OCI-LY7 (cell line): Measurements from ENCODE around the gene AOPEP. TPM values are rescaled to one million over a fixed set of nuclear protein-coding genes. Genes with fewer than 3 reads are reported as not detected.

ENCODE experiments used
- BruUV-seq: library from RNA; stranded (reverse); fragments of 400-500 nt; replicated peaks from 2 replicates; lab custom pipeline; 2021; lab: Mats Ljungman, UMichigan
- CTCF ChIA-PET: fragments of 300-600 bp; sonication (Branson Sonifier 250); formaldehyde crosslinking; loops from one replicate; lab custom pipeline; 2022; ENCODE audit warnings: antibody characterized with exemption; ENCODE audit not compliant: unreplicated experiment; lab: Charles Lee
- POLR2A ChIA-PET: fragments of 300-600 bp; sonication (Branson Sonifier 250); formaldehyde crosslinking; loops from one replicate; lab custom pipeline; 2022; ENCODE audit warnings: antibody characterized with exemption; lab: Charles Lee
- DNase-seq: peaks from one replicate; pipeline ENCODE4 v3.0.0-alpha.2; 2015; ENCODE audit warnings: low spot score
- H2AFZ ChIP-seq: fragments of 200-600 bp; sonication (generic), shearing (Covaris generic); 2 replicates; pipeline ENCODE4 v1.6.1; 2014; ENCODE audit warnings: mild to moderate bottlenecking, antibody characterized with exemption, low read length, moderate library complexity
- H3K27ac ChIP-seq: fragments of 200-600 bp; sonication (generic); 2 replicates; pipeline ENCODE4 v1.5.1; 2014; ENCODE audit warnings: mixed run types, low read depth, mild to moderate bottlenecking, moderate library complexity, low read length, inconsistent platforms; ENCODE audit not compliant: poor library complexity, severe bottlenecking
- H3K36me3 ChIP-seq: fragments of 200-600 bp; sonication (generic); 2 replicates; pipeline ENCODE4 v1.6.1; 2014; ENCODE audit warnings: mild to moderate bottlenecking, antibody characterized with exemption, low read length, moderate library complexity, mixed read lengths; ENCODE audit not compliant: insufficient read depth
- H3K4me1 ChIP-seq: fragments of 200-600 bp; sonication (generic); 2 replicates; pipeline ENCODE4 v1.5.1; 2014; ENCODE audit warnings: mild to moderate bottlenecking, low read length; ENCODE audit not compliant: insufficient read depth, poor library complexity, severe bottlenecking
- H3K4me2 ChIP-seq: fragments of 200-600 bp; sonication (generic); 2 replicates; pipeline ENCODE4 v1.6.1; 2014; ENCODE audit warnings: mild to moderate bottlenecking, low read length
- H3K4me3 ChIP-seq: fragments of 200-600 bp; sonication (generic); 2 replicates; pipeline ENCODE4 v1.5.1; 2014; ENCODE audit warnings: mild to moderate bottlenecking, low read depth, low read length; ENCODE audit not compliant: poor library complexity, severe bottlenecking
- H3K79me2 ChIP-seq: fragments of 200-600 bp; sonication (generic); 2 replicates; pipeline ENCODE4 v1.6.1; 2016; ENCODE audit warnings: low read depth, mild to moderate bottlenecking, low read length, moderate library complexity, mixed read lengths; ENCODE audit not compliant: insufficient read depth
- H3K9me2 ChIP-seq: fragments of 200-600 bp; sonication (generic); 2 replicates; pipeline ENCODE4 v1.6.1; 2016; ENCODE audit warnings: mild to moderate bottlenecking, low read length, mixed read lengths; ENCODE audit not compliant: insufficient read depth
- H3K9me3 ChIP-seq: fragments of 200-600 bp; sonication (generic); 2 replicates; pipeline ENCODE4 v1.6.1; 2014; ENCODE audit warnings: mild to moderate bottlenecking, mixed run types, low read length, mixed read lengths
- H4K20me1 ChIP-seq: fragments of 200-600 bp; sonication (generic); 2 replicates; pipeline ENCODE4 v1.6.1; 2014; ENCODE audit warnings: mild to moderate bottlenecking, antibody characterized with exemption, low read length, moderate library complexity, mixed read lengths; ENCODE audit not compliant: insufficient read depth
- CTCF ChIP-seq: fragments of 200-600 bp; sonication (generic); conservative IDR thresholded peaks from 2 replicates; pipeline ENCODE4 v1.5.1; 2014; ENCODE audit warnings: mild to moderate bottlenecking, antibody characterized with exemption, low read length, moderate library complexity, mixed read lengths
- EZH2phosphoT487 ChIP-seq: fragments of 200-600 bp; sonication (generic); IDR thresholded peaks from 2 replicates; pipeline ENCODE4 v1.6.1; 2018; ENCODE audit warnings: low read depth, borderline replicate concordance, mild to moderate bottlenecking, mixed run types, antibody characterized with exemption, low read length, moderate library complexity, mixed read lengths
- intact Hi-C: fragments of 100-400 bp; cut with micrococcal nuclease; formaldehyde crosslinking; loops from one replicate; pipeline ENCODE4 v1.10.0; 2022; ENCODE audit not compliant: unreplicated experiment
- total RNA-seq, 2 experiments: library from RNA; depleted of rRNA in 1 of 2; stranded (reverse); fragments of >200 nt in 1 of 2; shearing (Covaris generic) in 1 of 2; gene quantifications; 2 replicates each; pipeline ENCODE4 v1.2.3, GENCODE V29; 2014 to 2022

AOPEP gene
- total RNA-seq, 2 experiments from 2014 or later: 17.3 to 24.3 TPM

GRCh38 chr9:95090023-95090791, 363.7 kb downstream of the AOPEP start:
- no TSS peak for BruUV-seq
- no peak for DNase-seq
- TF ChIP-seq CTCF: no peak
- TF ChIP-seq EZH2phosphoT487: no peak

GRCh38 chr9:95090871-95091577, 364.5 kb downstream of the AOPEP start:
- intact Hi-C loops: no loop called here
- no peak overlapping the region for H3K27ac ChIP-seq
- POLR2A ChIA-PET: no interaction called here

More at GRCh38 chr9:95090023-95090791, 363.7 kb downstream of the AOPEP start:
- no peaks in the 10 kb centered on the region for H4K20me1 ChIP-seq
- ChIA-PET CTCF (no interaction called here), POLR2A (no interaction called here)
- H3K4me1 ChIP-seq: no peaks in the 10 kb centered on the region
- no peak overlapping the region for H3K4me3 ChIP-seq
- H3K9me3 ChIP-seq: no peaks in the 10 kb centered on the region
- H3K4me2 ChIP-seq: no peak overlapping the region
- no peaks in the 10 kb centered on the region for H3K9me2 ChIP-seq
- H2AFZ ChIP-seq: no peak overlapping the region
- no peak overlapping the region for H3K27ac ChIP-seq
- intact Hi-C loops: no loop called here
- no peaks in the 10 kb centered on the region for H3K79me2 ChIP-seq
- H3K36me3 ChIP-seq: no peaks in the 10 kb centered on the region

More at GRCh38 chr9:95090871-95091577, 364.5 kb downstream of the AOPEP start:
- H3K79me2 ChIP-seq: no peaks in the 10 kb centered on the region
- no peak for DNase-seq
- H3K4me3 ChIP-seq: no peak overlapping the region
- no peaks in the 10 kb centered on the region for H3K4me1 ChIP-seq
- H3K4me2 ChIP-seq: no peak overlapping the region
- H3K9me2 ChIP-seq: no peaks in the 10 kb centered on the region
- BruUV-seq: no TSS peak
- H3K9me3 ChIP-seq: no peaks in the 10 kb centered on the region
- no peak overlapping the region for H2AFZ ChIP-seq
- no peaks in the 10 kb centered on the region for H3K36me3 ChIP-seq
- CTCF ChIA-PET: no interaction called here
- H4K20me1 ChIP-seq: no peaks in the 10 kb centered on the region
- TF ChIP-seq CTCF (no peak), EZH2phosphoT487 (no peak)
